Measurements from ENCODE around the gene SEH1L.

SEH1L gene

DNA sequence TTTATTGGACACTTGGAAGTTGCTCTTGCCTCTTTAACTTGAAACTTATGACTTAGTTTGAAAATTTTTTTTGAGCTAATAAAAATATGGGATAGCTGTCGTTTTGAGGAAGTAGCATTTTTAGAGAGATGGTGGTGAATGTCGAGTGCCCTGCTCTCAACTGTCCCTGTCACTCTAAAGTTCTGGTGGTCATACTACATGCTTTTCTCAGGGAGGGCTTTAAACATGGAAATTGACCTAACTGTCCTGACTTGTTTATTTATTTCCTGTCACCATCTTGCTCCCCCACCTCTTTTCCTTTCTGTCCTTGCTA is 59.4 kb downstream of the SEH1L start:
- DNase-seq (ENCODE audit: low spot score) = no peak
- TF ChIP-seq, protein P1, sequence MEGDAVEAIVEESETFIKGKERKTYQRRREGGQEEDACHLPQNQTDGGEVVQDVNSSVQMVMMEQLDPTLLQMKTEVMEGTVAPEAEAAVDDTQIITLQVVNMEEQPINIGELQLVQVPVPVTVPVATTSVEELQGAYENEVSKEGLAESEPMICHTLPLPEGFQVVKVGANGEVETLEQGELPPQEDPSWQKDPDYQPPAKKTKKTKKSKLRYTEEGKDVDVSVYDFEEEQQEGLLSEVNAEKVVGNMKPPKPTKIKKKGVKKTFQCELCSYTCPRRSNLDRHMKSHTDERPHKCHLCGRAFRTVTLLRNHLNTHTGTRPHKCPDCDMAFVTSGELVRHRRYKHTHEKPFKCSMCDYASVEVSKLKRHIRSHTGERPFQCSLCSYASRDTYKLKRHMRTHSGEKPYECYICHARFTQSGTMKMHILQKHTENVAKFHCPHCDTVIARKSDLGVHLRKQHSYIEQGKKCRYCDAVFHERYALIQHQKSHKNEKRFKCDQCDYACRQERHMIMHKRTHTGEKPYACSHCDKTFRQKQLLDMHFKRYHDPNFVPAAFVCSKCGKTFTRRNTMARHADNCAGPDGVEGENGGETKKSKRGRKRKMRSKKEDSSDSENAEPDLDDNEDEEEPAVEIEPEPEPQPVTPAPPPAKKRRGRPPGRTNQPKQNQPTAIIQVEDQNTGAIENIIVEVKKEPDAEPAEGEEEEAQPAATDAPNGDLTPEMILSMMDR (IDR thresholded peaks at IDR 0.05; ENCODE audit: extremely low read depth, missing control alignments) = no peak

DNA sequence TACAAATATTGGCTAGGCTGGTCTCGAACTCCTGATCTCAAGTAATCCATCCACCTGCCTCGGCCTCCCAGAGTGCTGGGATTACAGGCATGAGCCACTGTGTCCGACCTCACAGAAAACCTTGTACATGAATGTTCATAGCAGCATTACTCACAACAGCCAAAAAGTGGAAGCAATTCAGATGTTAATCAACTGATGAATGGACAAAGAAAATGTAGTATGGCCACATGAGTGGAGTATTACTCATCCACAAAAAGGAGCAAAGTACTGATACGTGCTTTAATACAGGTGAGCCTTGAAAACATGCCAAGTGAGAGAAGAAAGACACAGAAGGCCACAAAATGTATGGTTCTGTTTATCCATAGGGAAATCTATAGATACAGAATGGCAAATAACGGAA is 63.9 kb downstream of the SEH1L start:
- DNase-seq (ENCODE audit: low spot score) = no peak
- TF ChIP-seq, protein P1 (IDR thresholded peaks at IDR 0.05; ENCODE audit: extremely low read depth, missing control alignments) = no peak

- no peak for DNase-seq (ENCODE audit: low spot score)
- TF ChIP-seq, protein P1 (IDR thresholded peaks at IDR 0.05; ENCODE audit: extremely low read depth, missing control alignments) = no peak
These were observed 66.4 kb downstream of the SEH1L start for GRCh38 chr18:13014232-13014631.

GRCh38 chr18:13014818-13015217 is 67.0 kb downstream of the SEH1L start:
- TF ChIP-seq, protein P1 (IDR thresholded peaks at IDR 0.05; ENCODE audit: extremely low read depth, missing control alignments) = no peak
- DNase-seq (ENCODE audit: low spot score) = no peak

DNA sequence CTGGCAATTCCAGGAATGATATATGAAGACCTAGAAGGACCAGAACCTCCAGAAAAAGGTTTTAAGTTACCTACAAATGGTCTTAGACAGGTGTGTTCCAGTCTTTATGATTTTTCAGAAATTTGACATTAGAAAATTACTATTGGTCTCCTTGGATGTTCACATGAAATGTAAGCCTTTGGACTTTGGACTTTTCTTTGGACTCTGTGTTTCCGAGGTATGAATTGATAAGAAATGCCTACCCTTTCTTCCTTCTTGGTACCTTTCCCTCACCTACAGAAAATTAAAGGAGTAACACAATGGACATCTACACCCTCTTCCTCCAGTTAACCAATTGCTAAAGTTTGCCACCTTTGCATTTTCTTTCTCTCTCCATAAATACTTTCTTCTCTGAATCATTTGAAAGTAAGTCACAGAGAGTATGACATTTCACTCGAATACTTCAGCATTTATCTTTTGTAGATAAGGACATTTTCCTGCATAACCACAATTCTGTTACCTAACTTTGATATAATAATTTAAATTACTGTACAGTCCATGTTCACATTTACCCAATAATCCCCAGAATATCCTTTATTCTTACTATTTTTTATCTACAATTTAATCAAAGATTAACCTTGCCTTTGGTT is 69.5 kb downstream of the SEH1L start:
- TF ChIP-seq, protein P1 (IDR thresholded peaks at IDR 0.05; ENCODE audit: extremely low read depth, missing control alignments) = no peak
- DNase-seq (ENCODE audit: low spot score) = no peak

DNA sequence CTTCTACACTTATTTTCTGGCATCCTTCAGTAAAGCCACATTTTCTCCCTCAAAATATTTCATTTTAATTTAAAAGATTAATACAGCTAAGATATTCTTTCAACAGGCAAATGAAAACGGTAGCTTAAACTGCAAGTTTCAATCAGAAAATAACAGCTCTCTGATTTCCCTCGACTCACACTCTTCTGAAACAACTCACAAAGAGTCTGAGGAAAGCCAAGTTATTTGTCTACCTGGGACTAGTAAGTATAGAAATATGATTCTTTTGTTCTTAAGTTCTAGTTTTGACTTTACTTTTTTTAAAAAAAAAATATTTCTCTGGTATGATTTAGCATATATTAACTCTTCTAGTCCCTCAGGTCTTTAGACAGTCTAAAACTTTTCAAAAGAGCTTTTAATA is 70.6 kb downstream of the SEH1L start:
- TF ChIP-seq, protein P1 (IDR thresholded peaks at IDR 0.05; ENCODE audit: extremely low read depth, missing control alignments) = no peak
- DNase-seq (ENCODE audit: low spot score) = no peak

DNA sequence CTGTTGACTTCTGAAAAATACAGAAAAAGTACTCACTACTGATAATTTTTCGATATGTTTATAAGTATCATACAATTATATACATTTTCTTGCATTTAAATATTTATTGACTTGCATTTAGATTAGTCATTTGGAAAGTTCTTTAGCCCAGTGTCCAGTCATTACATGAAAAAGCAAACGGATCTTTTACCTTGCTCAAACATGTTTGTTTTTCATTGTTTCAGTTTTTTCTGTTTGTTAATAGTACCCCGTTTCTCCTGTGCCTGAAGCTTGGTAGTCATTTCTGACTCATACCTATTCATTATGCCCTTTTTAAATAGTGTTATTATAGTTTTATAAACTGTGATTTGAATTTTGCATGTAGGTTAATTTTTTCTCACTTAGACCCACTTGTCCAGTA is 71.5 kb downstream of the SEH1L start:
- DNase-seq (ENCODE audit: low spot score) = peak; percentile 24

More for the DNA sequence above, 71.5 kb downstream of the SEH1L start:
- TF ChIP-seq, protein P1 (IDR thresholded peaks at IDR 0.05; ENCODE audit: extremely low read depth, missing control alignments) = no peak

Data from GM20000 (cell line).